Stimulated activated CD4-positive, alpha-beta T cell treated with anti-CD3 and anti-CD28 coated beads, Interleukin-1b, Interleukin-23, amount 100 ng/mL, for 24 hours (primary cell): ENCODE results near the gene WDFY3.

ENCODE experiments used
- DNase-seq, 4 experiments: peaks; one replicate each; pipeline ENCODE4 v3.0.0-alpha.2; 2020; ENCODE audit warnings: low read depth in 4 of 4, low spot score in 1 of 4

Gene WDFY3

GRCh38 chr4:84914686-84915395, 51.6 kb downstream of the WDFY3 start:
- no peak for DNase-seq

DNA sequence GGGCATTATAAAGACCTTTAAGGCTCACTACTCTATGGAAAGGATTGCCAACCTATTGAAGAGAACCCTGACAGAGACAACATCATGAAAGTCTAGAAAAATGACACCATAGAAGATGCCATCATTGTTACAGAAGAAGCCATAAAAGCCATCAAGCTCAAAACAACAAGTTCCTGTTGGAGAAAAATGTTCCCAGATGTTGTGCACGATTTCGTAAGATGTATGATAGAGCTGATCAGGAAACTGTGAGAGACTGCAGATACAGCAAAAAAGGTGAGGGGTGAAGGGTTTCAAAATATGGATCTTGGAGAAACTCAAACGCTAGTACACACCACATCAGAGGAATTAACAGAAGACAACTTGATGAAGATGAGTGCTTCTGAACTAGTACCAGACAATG, 53.3 kb downstream of the WDFY3 start:
- DNase-seq, result no peak

- no peak for DNase-seq
Observed at GRCh38 chr4:84912741-84913140, 53.7 kb downstream of the WDFY3 start.

DNA sequence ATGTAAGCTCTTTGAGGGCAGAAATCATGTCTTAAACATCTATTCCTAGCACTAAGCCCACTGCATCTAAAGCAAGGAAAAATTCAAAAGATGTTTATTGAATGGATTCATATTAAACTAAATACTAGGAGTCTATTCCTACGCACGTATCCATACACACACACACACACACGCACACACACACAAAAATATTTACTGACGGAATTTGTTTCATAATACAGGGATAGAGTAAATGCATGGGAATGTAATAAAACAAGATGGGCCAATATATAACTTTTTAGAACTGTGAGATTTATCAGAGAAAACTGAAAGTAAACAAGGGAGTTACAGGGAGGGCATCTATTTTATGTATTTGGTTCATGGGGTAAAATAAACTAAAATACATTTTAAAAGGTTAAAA, 57.6 kb downstream of the WDFY3 start:
- DNase-seq, result no peak

DNA sequence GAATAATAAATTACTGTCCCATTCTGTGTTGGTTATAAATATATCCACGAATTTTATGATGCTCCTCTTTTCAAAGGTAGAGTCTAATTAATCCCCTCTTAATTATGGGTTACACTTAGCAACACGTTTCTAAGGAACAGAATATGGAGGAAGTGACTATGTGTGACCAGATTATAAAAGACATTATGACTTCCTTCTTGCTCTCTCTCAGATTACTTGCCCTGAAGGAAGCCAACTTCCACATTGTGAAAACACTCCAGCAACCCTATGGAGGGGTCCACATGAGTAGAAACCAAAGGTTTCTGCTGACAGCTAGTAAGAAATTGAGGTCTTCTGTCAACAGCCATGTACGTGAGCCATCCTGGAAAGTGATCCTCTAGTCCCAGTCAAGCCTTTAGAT, 59.3 kb downstream of the WDFY3 start:
- DNase-seq, result no peak

GRCh38 chr4:84905646-84906045, 60.8 kb downstream of the WDFY3 start:
- no peak for DNase-seq

GRCh38 chr4:84901740-84902281, 64.7 kb downstream of the WDFY3 start:
- DNase-seq, result no peak

DNA sequence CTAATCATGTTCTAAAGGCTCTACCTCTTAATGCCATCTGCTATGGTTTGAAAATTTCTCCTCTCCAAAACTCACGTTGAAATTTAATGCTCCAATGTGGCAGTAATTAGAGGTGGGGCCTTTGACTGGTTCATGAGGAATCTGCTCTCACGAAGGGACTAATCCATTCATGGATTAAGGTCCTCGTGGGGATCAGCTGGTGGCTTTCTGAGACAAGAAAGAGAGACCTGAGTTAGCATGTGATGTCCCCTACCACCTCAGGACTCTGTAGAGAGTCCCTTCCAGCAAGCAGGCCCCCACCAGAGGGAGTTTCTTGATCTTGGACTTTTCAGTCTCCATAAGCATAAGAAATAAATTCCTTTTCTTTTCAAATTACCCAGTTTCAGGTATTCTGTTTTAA, 65.3 kb downstream of the WDFY3 start:
- DNase-seq, result no peak

GRCh38 chr4:84899616-84900015, 66.9 kb downstream of the WDFY3 start:
- DNase-seq, result no peak

GRCh38 chr4:84897516-84897915, 69.0 kb downstream of the WDFY3 start:
- no peak for DNase-seq

- DNase-seq, result no peak
Observed at GRCh38 chr4:84895283-84895682, 71.2 kb downstream of the WDFY3 start.

- no peak for DNase-seq
Observed at GRCh38 chr4:84894621-84895020, 71.9 kb downstream of the WDFY3 start.

DNA sequence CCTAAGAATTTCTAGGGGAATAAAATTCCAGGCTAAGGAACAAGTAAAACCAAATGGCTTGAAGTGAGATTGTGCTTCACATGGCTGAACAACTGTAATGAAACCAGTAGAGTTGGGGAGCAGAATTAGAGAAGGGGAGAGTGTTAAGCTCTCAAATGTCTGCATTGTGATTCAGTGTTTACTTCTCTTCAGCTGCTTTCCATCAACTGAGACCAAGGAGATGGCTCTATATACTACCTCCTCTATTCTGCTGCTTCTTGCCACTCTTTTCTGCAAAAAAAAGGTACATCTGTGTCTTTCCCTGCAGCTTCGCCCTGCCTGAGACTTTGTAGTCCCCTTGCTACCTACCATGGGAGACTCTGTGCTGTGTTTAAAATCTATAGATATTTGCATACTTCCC, 73.5 kb downstream of the WDFY3 start:
- no peak for DNase-seq

DNA sequence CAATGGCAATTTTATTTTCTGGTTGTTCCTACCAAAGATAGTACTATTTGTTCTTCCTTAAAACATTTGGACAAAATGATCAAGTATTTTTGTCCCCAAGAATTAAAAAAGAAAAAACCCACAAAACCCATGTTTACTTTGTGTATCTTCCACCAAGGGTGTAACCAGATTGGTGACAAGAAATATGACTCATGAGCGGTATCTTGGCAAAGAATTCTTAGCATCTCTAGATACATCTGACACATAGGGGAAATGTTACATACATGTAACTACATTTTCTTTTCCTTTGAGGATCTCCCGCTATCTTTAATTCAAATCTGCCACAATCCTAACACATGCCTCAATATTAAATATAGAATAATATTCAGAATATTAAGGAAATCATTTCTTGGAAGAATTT, 78.7 kb downstream of the WDFY3 start:
- DNase-seq, result no peak

- DNase-seq, result no peak
Observed at GRCh38 chr4:84879651-84880200, 86.8 kb downstream of the WDFY3 start.

DNA sequence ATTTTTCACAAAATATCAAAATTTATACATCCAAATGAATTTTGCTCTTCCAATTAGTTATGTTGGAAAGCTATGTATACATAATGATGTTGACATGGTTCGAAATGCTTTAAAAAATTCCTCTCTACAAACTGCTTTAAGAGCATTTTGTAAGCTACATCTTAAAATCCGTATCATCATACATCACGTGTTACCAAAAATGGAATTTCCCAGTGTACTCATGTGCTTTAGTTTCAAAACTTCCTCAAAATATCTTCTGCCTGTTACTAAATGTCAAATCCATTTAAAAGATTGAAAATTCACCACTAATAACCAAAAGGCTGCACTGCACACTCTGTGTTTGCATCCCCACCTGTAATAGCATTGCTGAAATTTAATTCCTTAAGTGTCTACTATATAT, 87.9 kb downstream of the WDFY3 start:
- no peak for DNase-seq

GRCh38 chr4:84878090-84878489, 88.4 kb downstream of the WDFY3 start:
- DNase-seq, result no peak

- DNase-seq, result no peak
Observed at GRCh38 chr4:84877051-84877833, 89.2 kb downstream of the WDFY3 start.

- no peak for DNase-seq
Observed at GRCh38 chr4:84875636-84876371, 90.7 kb downstream of the WDFY3 start.

DNA sequence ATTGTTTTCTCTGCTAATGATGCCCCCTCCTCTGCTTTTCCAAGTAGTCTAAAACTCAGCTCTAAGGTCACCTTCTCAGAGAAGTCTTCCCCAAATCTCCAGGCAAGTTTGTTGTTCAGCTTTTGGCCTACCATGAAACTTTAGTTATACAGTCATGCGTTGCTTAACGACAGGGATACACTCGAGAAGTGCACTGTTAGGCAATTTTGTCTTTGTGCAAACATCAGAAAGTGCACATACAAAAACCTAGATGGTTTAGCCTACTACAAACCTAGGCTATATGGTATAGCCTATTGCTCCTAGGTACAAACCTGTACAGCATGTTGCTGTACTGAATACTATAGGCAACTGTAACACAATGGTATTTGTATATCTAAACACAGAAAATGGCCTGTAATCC, 91.9 kb downstream of the WDFY3 start:
- DNase-seq, result no peak

- no peak for DNase-seq
Observed at GRCh38 chr4:84870398-84871163, 95.9 kb downstream of the WDFY3 start.
